IPS-18c (cell line): Measurements from ENCODE around the gene COL4A4.

Source experiments
- H3K4me3 ChIP-seq: 2 replicates; pipeline ENCODE4 v1.7.0; 2013; ENCODE audit warnings: low read depth, mild to moderate bottlenecking, low read length, moderate library complexity; ENCODE audit not compliant: insufficient read depth
- H3K9me3 ChIP-seq: one replicate; pipeline ENCODE4 v1.6.1; 2013; ENCODE audit warnings: mild to moderate bottlenecking, low read length, moderate library complexity; ENCODE audit not compliant: control insufficient read depth, insufficient read depth

Gene COL4A4

DNA sequence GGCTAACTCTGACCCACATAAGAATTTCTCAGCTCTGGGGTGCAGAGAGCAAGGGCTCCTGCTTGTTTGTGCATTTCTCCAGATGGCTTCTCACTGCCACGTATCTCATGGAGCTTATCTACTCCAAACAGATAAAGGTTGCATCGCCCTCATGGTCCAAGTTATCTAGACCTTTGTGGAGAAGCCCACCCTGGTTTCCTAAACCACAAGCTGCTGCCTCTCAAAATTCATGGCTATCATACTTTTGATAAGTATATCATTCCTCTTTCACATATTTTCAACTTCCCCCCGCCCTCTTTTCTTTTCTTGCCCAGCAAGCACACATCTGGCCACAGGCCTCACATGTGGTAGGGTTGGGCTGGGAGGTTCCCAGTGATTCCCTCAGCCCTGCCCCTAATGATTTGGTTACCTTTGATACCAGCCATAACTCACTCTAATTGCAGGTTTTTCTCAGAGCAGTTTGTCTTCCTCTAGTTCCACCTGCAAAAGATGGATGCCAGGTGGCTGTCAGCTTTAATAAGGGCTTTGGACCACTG, 182.1 kb downstream of the COL4A4 start:
- H3K9me3 ChIP-seq: no peaks in the 10 kb centered on the region
- H3K4me3 ChIP-seq: no peak overlapping the region

DNA sequence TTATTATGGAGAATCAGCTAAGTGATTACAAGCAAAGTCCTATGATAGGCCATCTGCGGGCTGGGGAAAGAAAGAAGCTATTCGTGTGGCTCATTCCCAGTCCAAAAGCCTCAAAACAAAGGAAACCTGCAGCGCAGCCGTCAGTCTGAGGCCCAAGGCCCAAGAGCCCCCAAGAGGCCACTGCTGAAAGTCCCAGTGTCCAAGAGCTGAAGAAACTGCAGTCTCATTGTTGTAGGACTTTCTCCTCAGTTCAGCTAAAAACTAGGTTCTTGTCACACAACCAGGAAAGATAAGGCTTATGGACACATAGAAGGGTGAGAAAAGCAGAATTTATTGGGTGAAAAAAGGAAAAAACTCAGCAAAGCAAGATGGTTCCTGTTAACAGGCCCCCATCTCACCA, 185.0 kb downstream of the COL4A4 start:
- no peak overlapping the region for H3K4me3 ChIP-seq
- H3K9me3 ChIP-seq: no peaks in the 10 kb centered on the region

DNA sequence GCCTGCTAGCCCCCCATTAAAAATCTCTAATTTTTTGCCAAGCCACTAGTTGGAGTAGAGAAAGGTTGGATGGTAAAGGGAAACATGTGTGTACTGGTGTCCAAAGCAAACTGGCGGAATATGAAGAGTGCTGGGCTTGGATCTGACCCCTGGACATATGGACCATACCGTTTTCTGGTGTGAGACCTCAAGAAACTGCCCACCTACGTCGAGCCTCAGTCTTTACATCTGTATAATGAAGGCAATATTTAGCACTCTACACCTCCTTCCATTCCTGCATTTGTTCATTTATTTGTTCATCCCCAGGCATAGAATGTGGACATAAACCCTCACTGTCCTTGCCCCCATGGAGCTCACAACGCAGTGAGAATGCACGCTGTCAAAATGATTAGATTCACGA, 185.7 kb downstream of the COL4A4 start:
- Histone ChIP-seq H3K9me3 (no peaks in the 10 kb centered on the region), H3K4me3 (no peak overlapping the region)

DNA sequence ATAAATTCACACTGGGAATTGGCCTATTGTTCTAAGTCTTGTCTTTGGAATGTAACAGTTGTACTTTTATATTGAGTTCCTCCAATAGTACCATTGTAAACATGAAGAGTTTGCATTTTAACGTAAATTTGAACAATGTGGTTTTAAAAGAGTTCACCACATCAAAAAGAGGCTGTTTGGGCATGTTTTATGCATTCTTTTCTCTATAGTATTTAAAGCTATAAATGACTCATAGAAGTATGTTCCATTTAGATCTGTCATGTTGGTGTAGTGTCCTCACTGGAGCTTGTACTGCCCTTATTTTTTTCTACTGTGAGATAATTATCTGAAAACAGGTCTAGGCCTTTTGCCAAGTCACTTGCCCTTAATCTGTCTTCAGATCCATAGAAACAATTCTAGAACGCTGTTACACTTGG, 186.2 kb downstream of the COL4A4 start:
- H3K9me3 ChIP-seq: no peaks in the 10 kb centered on the region
- H3K4me3 ChIP-seq: no peak overlapping the region

DNA sequence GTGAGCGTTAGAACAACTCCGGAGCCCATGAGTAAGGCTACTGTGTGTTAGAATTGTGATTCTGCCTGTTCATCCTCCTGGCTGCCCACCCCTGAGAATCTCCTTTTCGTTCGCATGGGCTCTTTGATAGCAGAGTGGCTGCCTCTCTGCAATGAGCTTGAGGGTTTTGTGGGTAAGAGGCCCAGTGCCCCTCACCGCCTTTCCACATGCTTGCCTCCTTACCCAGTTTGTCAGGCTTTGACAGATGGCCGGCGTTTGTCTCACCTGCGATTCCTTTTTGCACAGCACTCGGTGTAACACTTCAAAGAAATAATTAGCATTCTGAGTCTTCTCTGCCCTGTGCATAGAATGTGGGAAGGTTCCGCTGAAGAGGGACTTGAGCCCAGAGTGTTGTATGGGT, 190.2 kb downstream of the COL4A4 start:
- H3K4me3 ChIP-seq: no peak overlapping the region
- no peaks in the 10 kb centered on the region for H3K9me3 ChIP-seq

DNA sequence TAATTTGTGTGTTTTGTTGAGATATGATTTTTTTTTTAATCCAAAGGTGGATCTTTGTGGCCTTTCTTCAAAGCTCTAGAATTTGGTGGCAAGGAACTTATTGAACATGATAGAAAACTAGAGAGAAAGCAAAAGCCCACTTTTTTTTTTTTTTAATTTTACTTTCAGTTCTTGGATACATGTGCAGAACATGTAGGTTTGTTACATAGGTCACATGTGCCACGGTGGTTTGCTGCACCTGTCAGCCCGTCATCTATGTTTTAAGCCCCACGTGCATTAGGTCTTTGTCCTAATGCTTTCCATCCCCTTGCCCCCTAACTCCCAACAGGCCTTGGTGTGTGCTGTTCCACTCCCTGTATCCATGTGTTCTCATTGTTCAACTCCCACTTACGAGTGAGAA, 192.2 kb downstream of the COL4A4 start:
- Histone ChIP-seq H3K4me3 (no peak overlapping the region), H3K9me3 (no peaks in the 10 kb centered on the region)

DNA sequence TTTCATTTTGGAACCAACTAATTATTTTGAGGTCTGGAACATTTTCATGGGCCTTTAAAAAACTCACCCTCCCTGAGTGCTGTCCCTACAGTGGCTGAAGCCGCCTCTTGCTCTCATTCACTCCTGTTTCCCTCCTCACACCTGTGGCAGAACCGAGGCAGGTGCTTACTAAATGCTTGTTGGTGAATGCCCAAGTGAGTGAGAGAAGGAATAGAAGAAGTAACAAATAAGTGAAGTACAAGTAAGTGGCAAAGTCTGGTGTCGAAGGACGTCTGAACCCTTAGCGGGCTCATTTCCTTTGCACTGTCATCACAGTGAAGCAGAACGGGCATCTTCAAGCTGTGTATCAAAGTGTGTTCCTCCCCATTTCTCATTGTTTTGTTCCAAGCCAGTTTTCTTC, 192.9 kb downstream of the COL4A4 start:
- Histone ChIP-seq H3K4me3 (no peak overlapping the region), H3K9me3 (no peaks in the 10 kb centered on the region)

DNA sequence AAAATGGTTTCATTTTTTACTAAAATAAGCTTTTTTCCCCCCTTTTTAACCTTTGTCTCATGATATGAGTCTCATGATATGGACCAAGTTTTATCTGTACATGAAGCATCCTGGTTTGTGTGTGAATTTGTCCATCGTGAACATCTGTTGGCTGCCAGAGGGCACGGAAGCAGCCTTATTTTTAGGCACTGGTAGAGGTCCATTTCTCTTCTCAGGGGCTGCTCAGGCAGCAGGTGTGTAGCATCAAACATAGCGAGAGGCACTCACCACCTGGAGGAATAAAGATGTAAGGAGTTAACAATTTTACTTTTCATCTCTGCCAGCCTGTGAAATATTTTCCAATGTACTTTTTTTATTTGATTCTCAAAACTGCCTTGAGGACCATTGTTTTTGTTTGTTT, 193.6 kb downstream of the COL4A4 start:
- no peak overlapping the region for H3K4me3 ChIP-seq

DNA sequence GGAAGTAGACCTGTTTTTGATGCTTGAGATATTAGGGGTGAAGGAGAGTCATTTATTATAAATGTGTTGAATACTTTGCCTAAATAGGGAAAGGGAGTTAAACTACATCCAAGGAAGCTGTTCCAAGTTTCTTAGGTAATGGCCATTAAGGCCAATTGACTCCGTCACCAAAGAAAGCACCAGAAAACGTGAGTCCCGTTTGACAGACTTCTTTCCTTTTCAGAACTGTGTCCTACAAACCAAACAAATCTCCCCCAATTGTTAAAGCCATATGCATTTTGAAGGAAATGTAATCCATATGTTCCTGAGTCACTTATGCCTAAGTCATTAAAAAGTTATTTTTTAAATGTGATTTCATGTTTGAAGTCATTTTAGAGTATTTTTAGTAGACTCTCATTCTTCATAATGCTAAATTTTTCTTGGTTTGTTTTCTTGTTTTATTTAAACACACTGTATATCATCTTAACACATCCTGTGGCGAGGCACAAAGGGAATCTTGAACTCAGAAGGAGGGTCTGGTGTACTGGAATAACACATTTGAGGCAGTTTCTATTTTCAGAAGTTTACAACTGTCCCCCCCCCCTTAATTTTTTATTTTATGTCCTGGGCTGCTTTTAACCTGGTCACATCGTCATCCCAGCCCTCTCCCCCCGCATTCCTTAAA, 194.5 kb downstream of the COL4A4 start:
- Histone ChIP-seq H3K9me3 (no peaks in the 10 kb centered on the region), H3K4me3 (no peak overlapping the region)

More for the DNA sequence above, 193.6 kb downstream of the COL4A4 start:
- H3K9me3 ChIP-seq: no peaks in the 10 kb centered on the region

DNA sequence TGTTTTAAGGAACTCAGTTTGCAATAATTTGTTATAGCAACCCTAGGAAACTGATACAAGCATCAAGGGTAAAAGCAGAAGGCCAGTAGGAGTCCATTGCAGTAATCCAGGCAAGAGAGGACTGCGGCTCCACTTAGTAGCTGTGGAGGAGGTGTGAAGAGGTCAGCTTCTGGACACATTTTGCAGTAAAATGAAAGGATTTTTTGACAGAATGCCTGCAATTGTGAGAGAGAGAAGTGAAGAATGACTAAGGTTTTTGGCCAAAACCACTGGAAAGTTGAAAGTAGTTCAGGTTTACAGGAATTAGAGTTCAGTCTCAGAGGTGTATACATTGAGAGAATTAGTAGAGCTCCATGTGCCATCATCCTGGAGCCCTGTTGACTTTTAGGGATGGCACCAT, 198.6 kb downstream of the COL4A4 start:
- H3K4me3 ChIP-seq: no peak overlapping the region
- H3K9me3 ChIP-seq: no peaks in the 10 kb centered on the region

DNA sequence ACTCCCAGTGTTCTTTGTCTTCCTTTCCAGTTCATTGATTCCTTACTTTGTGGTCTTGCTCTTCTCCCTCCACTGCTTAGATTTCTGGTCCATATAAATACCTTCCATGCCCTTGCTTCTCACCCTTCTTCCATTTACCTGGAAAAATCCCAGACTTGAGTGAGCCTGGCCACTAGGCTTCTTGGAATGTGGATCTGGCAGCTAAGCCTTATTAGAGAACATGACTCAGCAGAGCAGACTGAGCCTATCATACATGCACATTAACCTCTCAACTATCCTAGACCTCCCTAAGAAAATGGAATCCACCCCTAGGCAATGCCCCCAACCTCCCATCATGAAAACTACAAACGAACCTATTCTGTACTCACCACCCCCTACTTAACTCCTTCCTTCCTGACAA, 200.5 kb downstream of the COL4A4 start:
- H3K4me3 ChIP-seq: no peak overlapping the region

DNA sequence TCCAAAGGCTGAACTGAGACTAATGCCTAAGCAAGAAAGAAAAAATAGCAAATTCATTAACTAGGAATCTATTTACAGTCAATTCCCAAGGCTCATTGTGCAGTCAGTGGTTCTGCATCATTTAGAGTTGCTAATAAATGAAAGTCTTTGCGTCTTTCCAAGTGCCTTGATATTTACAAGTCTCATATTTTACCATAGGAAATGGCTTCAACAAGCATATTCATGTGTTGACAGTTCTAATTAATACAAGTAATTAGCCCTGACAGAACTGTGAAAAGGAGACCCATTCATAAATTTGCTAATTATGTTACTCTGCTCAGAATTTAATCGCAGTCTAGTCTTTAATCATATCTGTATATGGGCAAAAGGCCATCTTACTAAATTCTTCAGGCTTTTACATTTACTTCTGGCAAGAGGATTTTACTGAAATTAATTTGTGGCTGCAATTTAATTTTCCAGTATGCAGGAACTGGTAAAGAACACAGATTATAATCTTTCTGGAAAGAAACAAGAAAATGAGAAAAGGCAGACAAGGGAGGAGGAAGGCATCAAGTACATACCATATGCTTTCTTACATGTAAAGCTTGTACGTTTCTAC, 201.7 kb downstream of the COL4A4 start:
- H3K4me3 ChIP-seq: no peak overlapping the region
- no peaks in the 10 kb centered on the region for H3K9me3 ChIP-seq

More for the DNA sequence above, 200.5 kb downstream of the COL4A4 start:
- H3K9me3 ChIP-seq: no peaks in the 10 kb centered on the region

DNA sequence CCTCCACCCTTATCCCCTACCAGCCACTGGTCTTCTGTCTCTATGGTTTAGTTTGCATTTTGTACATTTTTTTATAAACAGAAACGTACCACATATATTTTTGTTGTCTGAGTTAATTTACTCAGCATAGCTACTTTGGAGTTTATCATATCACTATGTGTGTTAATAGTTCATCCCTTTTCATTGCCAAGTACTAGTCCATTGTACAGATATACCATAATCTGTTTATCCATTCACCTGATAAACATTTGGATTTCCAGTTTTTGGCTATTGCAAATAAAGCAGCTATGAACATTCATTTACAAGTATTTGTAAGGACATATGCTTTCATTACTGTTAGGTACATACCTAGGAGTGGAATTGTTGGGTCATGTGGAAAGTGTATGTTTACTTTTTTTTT, 204.6 kb downstream of the COL4A4 start:
- no peaks in the 10 kb centered on the region for H3K9me3 ChIP-seq
- no peak overlapping the region for H3K4me3 ChIP-seq

DNA sequence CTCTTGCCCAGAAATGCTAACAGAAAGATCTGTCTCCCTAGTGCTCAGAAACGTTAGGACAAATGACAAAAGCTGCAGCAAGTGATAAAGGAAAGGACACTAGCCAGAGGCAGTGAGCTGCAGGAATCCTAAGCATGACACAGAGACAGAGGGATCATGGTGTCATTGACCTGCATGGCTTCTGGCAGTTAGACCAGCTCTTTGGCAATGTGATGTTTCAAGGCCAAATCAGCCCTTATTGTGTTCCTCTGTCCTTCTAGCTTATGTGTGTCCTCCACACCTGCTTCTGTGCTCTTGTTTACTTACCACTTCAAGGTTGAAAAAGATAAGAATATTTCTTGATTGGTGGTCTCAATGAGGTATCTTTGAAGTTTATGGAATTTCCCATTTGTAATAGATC, 207.3 kb downstream of the COL4A4 start:
- H3K4me3 ChIP-seq: no peak overlapping the region

DNA sequence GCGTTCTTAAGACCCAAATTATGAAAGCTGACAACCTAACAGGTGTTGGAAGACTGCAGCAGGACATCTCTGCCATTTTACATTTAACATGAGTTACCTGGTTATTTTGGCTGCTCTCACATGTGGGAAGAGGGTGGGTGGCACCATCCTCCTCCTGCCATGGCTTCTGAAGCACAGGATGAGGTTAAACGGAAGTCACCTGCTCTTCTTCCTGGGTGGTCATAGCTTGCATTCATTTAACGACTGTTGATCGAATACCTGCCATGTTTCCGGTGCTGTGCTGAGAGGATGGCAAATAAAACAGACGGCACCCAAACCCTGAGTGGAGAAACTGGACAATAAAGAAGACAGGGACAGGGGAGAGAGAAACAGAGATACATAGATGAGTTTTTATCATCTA, 210.2 kb downstream of the COL4A4 start:
- Histone ChIP-seq H3K4me3 (no peak overlapping the region), H3K9me3 (no peaks in the 10 kb centered on the region)

More for the DNA sequence above, 207.3 kb downstream of the COL4A4 start:
- H3K9me3 ChIP-seq: no peaks in the 10 kb centered on the region

DNA sequence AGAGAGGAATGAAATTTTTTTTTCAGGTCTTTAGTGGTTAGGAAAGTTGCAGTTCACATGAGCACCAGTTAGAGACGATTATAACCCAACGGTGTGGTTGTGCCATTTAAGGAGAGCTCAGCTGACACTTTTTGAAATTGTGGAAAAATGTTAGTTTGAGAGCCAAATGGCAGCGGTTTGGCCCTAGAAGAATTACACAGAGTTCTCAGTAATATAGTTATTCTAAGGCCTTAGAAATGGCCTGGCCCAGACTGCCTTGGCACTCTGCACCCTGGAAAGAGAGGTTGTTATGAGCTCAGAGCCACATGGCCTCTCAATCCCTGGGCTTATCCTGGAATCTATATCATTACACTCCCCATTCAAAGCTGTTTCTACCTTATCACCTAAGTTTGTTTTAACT, 210.8 kb downstream of the COL4A4 start:
- Histone ChIP-seq H3K9me3 (no peaks in the 10 kb centered on the region), H3K4me3 (no peak overlapping the region)
